Heart right ventricle (tissue), 16 donors: ENCODE results near the gene THSD4. TPM values are rescaled to one million over a fixed set of nuclear protein-coding genes. Genes with fewer than 3 reads are reported as not detected.

ENCODE experiments used
- ATAC-seq, 8 donors: fragments of 200-7000 bp; cut with Tn5 transposase; one replicate each; pipeline ENCODE4 v1.9.1; 2020; ENCODE audit warnings: mild to moderate bottlenecking in 8 of 8, moderate library complexity in 8 of 8, moderate number of reproducible peaks in 1 of 8
- DNase-seq, 2 donors: peaks; one replicate each; pipeline ENCODE4 v3.0.0-alpha.2; 2020
- H3K27ac ChIP-seq, 10 donors: fragments of 200-600 bp; sonication (generic) in 2 of 10; one replicate each; pipeline versions ENCODE4 v1.5.0 to v1.8.0; 2020 to 2022; ENCODE audit warnings: mild to moderate bottlenecking in 3 of 10
- H3K27me3 ChIP-seq, 7 donors: fragments of 200-600 bp; one replicate each; pipeline ENCODE4 v1.8.0; 2021 to 2022; ENCODE audit warnings: mild to moderate bottlenecking in 2 of 7
- H3K36me3 ChIP-seq, 9 donors: fragments of 200-600 bp; sonication (generic) in 1 of 9; one replicate each; pipeline versions ENCODE4 v1.5.0 to v1.8.0; 2020 to 2022; ENCODE audit warnings: mild to moderate bottlenecking in 2 of 9
- H3K4me1 ChIP-seq, 9 donors: fragments of 200-600 bp; sonication (generic) in 1 of 9; one replicate each; pipeline versions ENCODE4 v1.5.0 to v1.8.0; 2020 to 2022; ENCODE audit warnings: mild to moderate bottlenecking in 4 of 9
- H3K4me3 ChIP-seq, 10 donors: fragments of 200-600 bp; sonication (generic) in 2 of 10; one replicate each; pipeline versions ENCODE4 v1.5.0 to v1.8.0; 2020 to 2022; ENCODE audit warnings: mild to moderate bottlenecking in 7 of 10, moderate library complexity in 2 of 10
- H3K9me3 ChIP-seq, 11 donors: fragments of 200-600 bp in 10 of 11; sonication (generic) in 2 of 11; one replicate each; pipeline versions ENCODE4 v1.5.0 to v1.8.0; 2013 to 2022; ENCODE audit warnings: mild to moderate bottlenecking in 2 of 11, control low read depth in 1 of 11, moderate library complexity in 1 of 11
- CTCF ChIP-seq, 9 donors: fragments of 200-600 bp; sonication (generic) in 2 of 9; IDR thresholded peaks; one replicate each; pipeline versions ENCODE4 v1.5.0 to v1.8.0; 2021 to 2022; ENCODE audit warnings: antibody characterized with exemption in 9 of 9, mild to moderate bottlenecking in 5 of 9, moderate library complexity in 1 of 9
- WGBS, 2 donors: extraction: QIAGEN DNeasy Blood & Tissue Kit; methylation state at CpG; one replicate each; pipeline ENCODE4 v1.1.7; 2013; ENCODE audit warnings: inconsistent platforms in 1 of 2; 5-methylcytosine and 5-hydroxymethylcytosine counted together
- intact Hi-C, 10 donors: fragments of 100-400 bp; cut with DNase I; formaldehyde crosslinking; loops; one replicate each; pipeline versions ENCODE4 v1.11.1 to v1.14.2; 2022
- polyA plus RNA-seq, 2 donors: library from polyadenylated mRNA; stranded (reverse); fragments of 200-250 nt; gene quantifications; one replicate each; pipeline ENCODE4 v1.2.3, GENCODE V29; 2013
- total RNA-seq, 10 donors: library from RNA; stranded (reverse); fragmentation: NEBNext Ultra II Directional in 3 of 10; extraction: Animal tissue kit (Norgen Biotek cat#: 25700) in 3 of 10; gene quantifications; one replicate each; pipeline versions ENCODE4 v1.2.1 to v1.2.4, GENCODE V29; 2021 to 2023
- donor health status: Arrhythmogenic right ventricular cardiomyopathy.
- donor health status: ischemic (EF 13 %, LVEDD 7.1; RV severe dilation, severe dysfunction).
- donor health status: healthy with polysubstance abuse.
- donor health status: DM: no; HTN: yes; CAD: no.
- donor health status: DM: no; HTN: no; CAD: no.
- donor health status: ischemic (EF 25% LVEDD 6.9; RV normal size, moderate dysfunction).
- donor health status: ischemic (EF 25% LVEDD 5.7; RV mildly dilated, moderate dysfunction).
- donor health status: healthy.
- donor health status: DM: yes; HTN: yes; CAD: no.
- donor health status: Ischemic cardiomyopathy.
- donor health status: ischemic (EF 35%, LVEDD 5.7; RV mildly dilated, moderate dysfunction).
- donor health status: nonischemic (EF 11% LVEDD 7.7; RV severe dilation, severe dysfunction).
- donor health status: DM: yes; HTN: yes; CAD: no.
- donor health status: PGD.
- donor health status: ischemic (EF 29% LVEDD 5.4; RV normal size, mild dysfunction).
- donor health status: nonischemic (EF 23%, LVEDD 6.1; RV moderate dilation, normal function).

THSD4 gene
- total and polyA plus RNA-seq, 12 donors, result 20.8 to 212 (median 139) TPM

DNA sequence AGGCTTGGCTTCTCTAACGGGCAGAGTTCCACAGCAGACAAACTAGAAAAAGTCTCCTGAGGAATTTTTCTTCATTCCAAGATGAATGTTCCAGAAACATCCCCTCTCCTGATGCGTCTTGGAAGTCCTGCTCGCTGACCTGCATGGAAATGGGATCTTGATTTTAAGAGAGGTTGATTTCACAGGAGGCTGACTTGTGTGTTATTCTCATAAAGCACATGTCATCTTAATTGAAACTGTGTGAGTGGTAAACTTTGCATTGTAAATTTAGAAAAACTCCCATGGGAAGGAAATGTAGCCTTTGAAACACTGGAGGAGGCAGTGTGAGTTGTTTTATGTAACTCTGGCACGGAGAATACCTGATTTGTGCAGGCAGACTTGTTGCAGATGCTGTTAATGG is 357.3 kb downstream of the THSD4 start:
- Histone ChIP-seq H3K27me3 (no peaks in the 10 kb centered on the region), H3K4me3 (no peak overlapping the region), H3K9me3 (no peaks in the 10 kb centered on the region), H3K4me1 (peaks cover 0 to 23% (median 0%) of the 10 kb centered on the region in 9 donors), H3K27ac (no peak overlapping the region), H3K36me3 (no peaks in the 10 kb centered on the region)
- WGBS, 2 donors, result 61 to 65% methylated on average over 4 of the region's 4 CpGs
- TF ChIP-seq CTCF (IDR thresholded peaks at IDR 0.05), result no peak
- ATAC-seq, result no peak
- intact Hi-C loops, result no loop called here
- DNase-seq, result no peak

- TF ChIP-seq CTCF (IDR thresholded peaks at IDR 0.05), result no peak
- ATAC-seq (peak in 1 of 8 donors; percentile 17), DNase-seq (no peak)
- H3K9me3 ChIP-seq, result no peaks in the 10 kb centered on the region
- intact Hi-C loops, result no loop called here
- H3K4me1 ChIP-seq, result peaks cover 0 to 23% (median 0%) of the 10 kb centered on the region in 9 donors
- H3K4me3 ChIP-seq, result no peak overlapping the region
- no peaks in the 10 kb centered on the region for H3K36me3 ChIP-seq
- H3K27me3 ChIP-seq, result no peaks in the 10 kb centered on the region
- 85 to 97% methylated on average over 3 of the region's 3 CpGs for WGBS, 2 donors
- H3K27ac ChIP-seq, result no peak overlapping the region
These were observed 358.5 kb downstream of the THSD4 start for GRCh38 chr15:71473751-71474150.

DNA sequence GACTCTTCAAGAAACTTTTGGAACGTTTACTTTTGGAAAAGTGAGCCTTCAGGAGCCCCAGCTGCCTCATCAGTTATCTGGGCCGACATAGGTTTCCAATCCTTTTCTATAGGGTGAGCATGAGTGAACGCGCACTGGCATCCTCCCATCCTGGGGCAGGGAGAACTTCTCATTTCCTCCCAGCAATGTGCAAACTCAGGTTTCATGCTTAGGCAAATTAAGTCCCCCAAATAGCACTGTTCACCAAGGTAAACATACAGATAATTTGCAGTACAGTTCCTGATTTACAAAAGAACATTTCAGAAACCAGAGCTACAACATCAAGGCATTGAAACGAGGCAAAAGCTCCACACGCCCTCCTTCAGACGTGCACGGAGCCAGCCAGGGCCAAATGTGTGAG is 361.6 kb downstream of the THSD4 start:
- Histone ChIP-seq H3K4me1 (peaks cover 0 to 16% (median 0%) of the 10 kb centered on the region in 9 donors), H3K9me3 (no peaks in the 10 kb centered on the region), H3K27me3 (no peaks in the 10 kb centered on the region), H3K27ac (no peak overlapping the region), H3K4me3 (no peak overlapping the region), H3K36me3 (no peaks in the 10 kb centered on the region)
- ATAC-seq, result no peak
- TF ChIP-seq CTCF (IDR thresholded peaks at IDR 0.05), result no peak
- intact Hi-C loops, result no loop called here
- DNase-seq, result no peak
- 76 to 88% methylated on average over 8 of the region's 8 CpGs for WGBS, 2 donors

- ATAC-seq, result no peak
- intact Hi-C loops, result no loop called here
These were observed 365.3 kb downstream of the THSD4 start for GRCh38 chr15:71480556-71480955.

More at GRCh38 chr15:71480556-71480955, 365.3 kb downstream of the THSD4 start:
- H3K4me1 ChIP-seq, result no peaks in the 10 kb centered on the region
- H3K36me3 ChIP-seq, result no peaks in the 10 kb centered on the region
- no peak overlapping the region for H3K4me3 ChIP-seq
- no peak for DNase-seq
- WGBS, 2 donors, result 73 to 88% methylated on average over 6 of the region's 6 CpGs
- no peak overlapping the region for H3K27ac ChIP-seq
- H3K9me3 ChIP-seq, result no peaks in the 10 kb centered on the region
- TF ChIP-seq CTCF (IDR thresholded peaks at IDR 0.05), result no peak
- H3K27me3 ChIP-seq, result no peaks in the 10 kb centered on the region
